Measurements from ENCODE around the gene SENP3.

GRCh38 chr17:7552621-7553051 is 9.1 kb upstream of the SENP3 start:
- TF ChIP-seq, protein P1, sequence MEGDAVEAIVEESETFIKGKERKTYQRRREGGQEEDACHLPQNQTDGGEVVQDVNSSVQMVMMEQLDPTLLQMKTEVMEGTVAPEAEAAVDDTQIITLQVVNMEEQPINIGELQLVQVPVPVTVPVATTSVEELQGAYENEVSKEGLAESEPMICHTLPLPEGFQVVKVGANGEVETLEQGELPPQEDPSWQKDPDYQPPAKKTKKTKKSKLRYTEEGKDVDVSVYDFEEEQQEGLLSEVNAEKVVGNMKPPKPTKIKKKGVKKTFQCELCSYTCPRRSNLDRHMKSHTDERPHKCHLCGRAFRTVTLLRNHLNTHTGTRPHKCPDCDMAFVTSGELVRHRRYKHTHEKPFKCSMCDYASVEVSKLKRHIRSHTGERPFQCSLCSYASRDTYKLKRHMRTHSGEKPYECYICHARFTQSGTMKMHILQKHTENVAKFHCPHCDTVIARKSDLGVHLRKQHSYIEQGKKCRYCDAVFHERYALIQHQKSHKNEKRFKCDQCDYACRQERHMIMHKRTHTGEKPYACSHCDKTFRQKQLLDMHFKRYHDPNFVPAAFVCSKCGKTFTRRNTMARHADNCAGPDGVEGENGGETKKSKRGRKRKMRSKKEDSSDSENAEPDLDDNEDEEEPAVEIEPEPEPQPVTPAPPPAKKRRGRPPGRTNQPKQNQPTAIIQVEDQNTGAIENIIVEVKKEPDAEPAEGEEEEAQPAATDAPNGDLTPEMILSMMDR (conservative IDR thresholded peaks at IDR 0.05; ENCODE audit: low read depth, low read length): no peak
- TF ChIP-seq EZH2 (IDR thresholded peaks at IDR 0.05; ENCODE audit: borderline replicate concordance, low read depth, low read length, poor library complexity, severe bottlenecking): no peak
